Panc1 (cell line): Measurements from ENCODE around the gene APOL2. TPM values are rescaled to one million over a fixed set of nuclear protein-coding genes. Genes with fewer than 3 reads are reported as not detected.
"Not testable (repeated sequence)": the region's sequence is repeated elsewhere in the genome, so short reads cannot be mapped to it uniquely, and the experiment has no call there.

Source experiments
- ATAC-seq: fragments of 200-7000 bp; cut with Tn5 transposase; 2 replicates; pipeline ENCODE4 v1.9.1; 2020; ENCODE audit warnings: mild to moderate bottlenecking, moderate library complexity
- BruUV-seq: library from RNA; stranded (reverse); fragments of 400-500 nt; replicated peaks from 2 replicates; lab custom pipeline; 2021; lab: Mats Ljungman, UMichigan
- CTCF ChIA-PET: fragments of 300-600 bp; sonication (Branson Sonifier 250); formaldehyde crosslinking; loops from one replicate; lab custom pipeline; 2022; ENCODE audit warnings: antibody characterized with exemption; lab: Charles Lee
- POLR2A ChIA-PET: fragments of 300-600 bp; sonication (Branson Sonifier 250); formaldehyde crosslinking; loops from one replicate; lab custom pipeline; 2022; ENCODE audit warnings: antibody characterized with exemption; lab: Charles Lee
- DNase-seq: peaks from one replicate; pipeline ENCODE4 v3.0.0-alpha.2; 2010; ENCODE audit warnings: low read depth, low spot score
- H3K27ac ChIP-seq: 2 replicates; pipeline ENCODE4 v1.5.1; 2011; ENCODE audit warnings: mild to moderate bottlenecking, low read length, inconsistent platforms
- H3K27me3 ChIP-seq: fragments of 200-500 bp; sonication (Bioruptor generic); 2 replicates; pipeline ENCODE4 v1.6.0; 2014; ENCODE audit warnings: low read length, inconsistent platforms; ENCODE audit not compliant: control insufficient read depth, insufficient read depth
- H3K36me3 ChIP-seq: fragments of 200-500 bp; sonication (Bioruptor generic); 2 replicates; pipeline ENCODE4 v1.5.1; 2014; ENCODE audit warnings: inconsistent platforms, mild to moderate bottlenecking, low read length, moderate library complexity; ENCODE audit not compliant: control insufficient read depth, insufficient read depth
- H3K4me1 ChIP-seq: 2 replicates; pipeline ENCODE4 v1.5.1; 2011; ENCODE audit warnings: inconsistent platforms, mild to moderate bottlenecking, low read length, moderate library complexity; ENCODE audit not compliant: control insufficient read depth, insufficient read depth
- H3K4me3 ChIP-seq, 2 experiments: 2 replicates each; pipeline ENCODE4 v1.5.1; 2011 to 2012; ENCODE audit warnings: low read depth in 2 of 2, low read length in 2 of 2, mild to moderate bottlenecking in 2 of 2, inconsistent platforms in 1 of 2, moderate library complexity in 1 of 2
- H3K9me3 ChIP-seq: fragments of 200-500 bp; sonication (Bioruptor generic); 2 replicates; pipeline ENCODE4 v1.5.1; 2014; ENCODE audit warnings: low read depth, mild to moderate bottlenecking, inconsistent platforms, low read length, moderate library complexity; ENCODE audit not compliant: control insufficient read depth, insufficient read depth
- POLR2AphosphoS5 ChIP-seq: IDR thresholded peaks from 2 replicates; pipeline ENCODE4 v1.6.1; 2012; ENCODE audit warnings: mild to moderate bottlenecking, low read depth, low read length, moderate library complexity
- SIN3A ChIP-seq: IDR thresholded peaks from 2 replicates; pipeline ENCODE4 v1.6.1; 2012; ENCODE audit warnings: low read depth, mild to moderate bottlenecking, low read length, moderate library complexity, borderline replicate concordance; ENCODE audit not compliant: insufficient read depth
- TCF7L2 ChIP-seq: IDR thresholded peaks from 2 replicates; pipeline ENCODE4 v1.6.1; 2011; ENCODE audit warnings: mild to moderate bottlenecking, low read depth, low read length, inconsistent platforms
- in situ Hi-C: cut with HindIII; loops from 2 replicates; pipeline ENCODE4 v1.10.0; 2016; ENCODE audit warnings: low sequenced_read_pairs, low pct_unique_long_range_greater_than_20kb
- intact Hi-C: fragments of 100-400 bp; cut with micrococcal nuclease; formaldehyde crosslinking; loops from one replicate; pipeline ENCODE4 v1.10.0; 2022; ENCODE audit not compliant: unreplicated experiment
- total RNA-seq: library from RNA; stranded (reverse); gene quantifications from one replicate; pipeline ENCODE4 v1.2.1, GENCODE V29; 2021; ENCODE audit not compliant: unreplicated experiment
- TF ChIP-seq, protein P1 (sequence below): fragments of 450-650 bp; IDR thresholded peaks from 2 replicates; pipeline ENCODE4 v1.5.1; 2017; ENCODE audit warnings: mild to moderate bottlenecking
- TF ChIP-seq, protein P2 (sequence below), 2 experiments: IDR thresholded peaks; 2 replicates each; pipeline ENCODE4 v1.6.1; 2011 to 2012; ENCODE audit warnings: low read depth in 2 of 2, control low read depth in 1 of 2, low read length in 1 of 2, mild to moderate bottlenecking in 1 of 2, moderate library complexity in 1 of 2; ENCODE audit not compliant: insufficient read depth in 1 of 2

Gene APOL2
- total RNA-seq, 1 experiment from 2014 or later = 34.4 TPM

GRCh38 chr22:36211237-36211861 is 28.0 kb downstream of the APOL2 start:
- no peak overlapping the region for H3K4me3 ChIP-seq
- CTCF ChIA-PET = no interaction called here
- no peaks in the 10 kb centered on the region for H3K36me3 ChIP-seq
- in situ Hi-C loops = no loop called here
- DNase-seq (no peak), ATAC-seq (no peak)
- H3K27me3 ChIP-seq = no peaks in the 10 kb centered on the region
- TF ChIP-seq TCF7L2 = no peak
- TF ChIP-seq, protein P1, sequence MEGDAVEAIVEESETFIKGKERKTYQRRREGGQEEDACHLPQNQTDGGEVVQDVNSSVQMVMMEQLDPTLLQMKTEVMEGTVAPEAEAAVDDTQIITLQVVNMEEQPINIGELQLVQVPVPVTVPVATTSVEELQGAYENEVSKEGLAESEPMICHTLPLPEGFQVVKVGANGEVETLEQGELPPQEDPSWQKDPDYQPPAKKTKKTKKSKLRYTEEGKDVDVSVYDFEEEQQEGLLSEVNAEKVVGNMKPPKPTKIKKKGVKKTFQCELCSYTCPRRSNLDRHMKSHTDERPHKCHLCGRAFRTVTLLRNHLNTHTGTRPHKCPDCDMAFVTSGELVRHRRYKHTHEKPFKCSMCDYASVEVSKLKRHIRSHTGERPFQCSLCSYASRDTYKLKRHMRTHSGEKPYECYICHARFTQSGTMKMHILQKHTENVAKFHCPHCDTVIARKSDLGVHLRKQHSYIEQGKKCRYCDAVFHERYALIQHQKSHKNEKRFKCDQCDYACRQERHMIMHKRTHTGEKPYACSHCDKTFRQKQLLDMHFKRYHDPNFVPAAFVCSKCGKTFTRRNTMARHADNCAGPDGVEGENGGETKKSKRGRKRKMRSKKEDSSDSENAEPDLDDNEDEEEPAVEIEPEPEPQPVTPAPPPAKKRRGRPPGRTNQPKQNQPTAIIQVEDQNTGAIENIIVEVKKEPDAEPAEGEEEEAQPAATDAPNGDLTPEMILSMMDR = no peak
- TF ChIP-seq SIN3A = no peak
- TF ChIP-seq POLR2AphosphoS5 = no peak
- TF ChIP-seq, protein P2, sequence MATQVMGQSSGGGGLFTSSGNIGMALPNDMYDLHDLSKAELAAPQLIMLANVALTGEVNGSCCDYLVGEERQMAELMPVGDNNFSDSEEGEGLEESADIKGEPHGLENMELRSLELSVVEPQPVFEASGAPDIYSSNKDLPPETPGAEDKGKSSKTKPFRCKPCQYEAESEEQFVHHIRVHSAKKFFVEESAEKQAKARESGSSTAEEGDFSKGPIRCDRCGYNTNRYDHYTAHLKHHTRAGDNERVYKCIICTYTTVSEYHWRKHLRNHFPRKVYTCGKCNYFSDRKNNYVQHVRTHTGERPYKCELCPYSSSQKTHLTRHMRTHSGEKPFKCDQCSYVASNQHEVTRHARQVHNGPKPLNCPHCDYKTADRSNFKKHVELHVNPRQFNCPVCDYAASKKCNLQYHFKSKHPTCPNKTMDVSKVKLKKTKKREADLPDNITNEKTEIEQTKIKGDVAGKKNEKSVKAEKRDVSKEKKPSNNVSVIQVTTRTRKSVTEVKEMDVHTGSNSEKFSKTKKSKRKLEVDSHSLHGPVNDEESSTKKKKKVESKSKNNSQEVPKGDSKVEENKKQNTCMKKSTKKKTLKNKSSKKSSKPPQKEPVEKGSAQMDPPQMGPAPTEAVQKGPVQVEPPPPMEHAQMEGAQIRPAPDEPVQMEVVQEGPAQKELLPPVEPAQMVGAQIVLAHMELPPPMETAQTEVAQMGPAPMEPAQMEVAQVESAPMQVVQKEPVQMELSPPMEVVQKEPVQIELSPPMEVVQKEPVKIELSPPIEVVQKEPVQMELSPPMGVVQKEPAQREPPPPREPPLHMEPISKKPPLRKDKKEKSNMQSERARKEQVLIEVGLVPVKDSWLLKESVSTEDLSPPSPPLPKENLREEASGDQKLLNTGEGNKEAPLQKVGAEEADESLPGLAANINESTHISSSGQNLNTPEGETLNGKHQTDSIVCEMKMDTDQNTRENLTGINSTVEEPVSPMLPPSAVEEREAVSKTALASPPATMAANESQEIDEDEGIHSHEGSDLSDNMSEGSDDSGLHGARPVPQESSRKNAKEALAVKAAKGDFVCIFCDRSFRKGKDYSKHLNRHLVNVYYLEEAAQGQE (IDR thresholded peaks at IDR 0.05; ENCODE audit: insufficient read depth in 1 of 2, low read depth in 2 of 2, low read length in 1 of 2) = no peak
- intact Hi-C loops = no loop called here
- H3K4me1 ChIP-seq = no peaks in the 10 kb centered on the region
- BruUV-seq = no TSS peak
- no peaks in the 10 kb centered on the region for H3K9me3 ChIP-seq
- no peak overlapping the region for H3K27ac ChIP-seq
- POLR2A ChIA-PET = no interaction called here

DNA sequence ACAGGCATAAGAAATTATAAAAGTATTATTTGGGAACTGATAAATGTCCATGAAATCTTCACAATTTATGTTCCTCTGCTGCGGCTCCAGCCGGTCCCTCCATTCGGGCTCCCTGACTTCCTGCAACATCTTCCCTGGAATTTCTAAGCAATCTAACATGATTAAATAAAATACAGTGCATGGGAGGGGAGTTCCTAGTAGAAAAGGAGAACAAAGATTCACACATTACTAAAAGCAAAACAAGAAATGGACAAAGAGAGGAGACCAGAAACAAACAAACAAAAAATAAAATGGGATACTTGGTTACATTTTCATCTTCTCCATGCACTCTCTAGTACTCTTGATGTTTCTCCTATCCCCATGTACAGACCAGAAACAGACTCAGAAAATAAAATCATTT is 29.1 kb downstream of the APOL2 start:
- DNase-seq (no peak), ATAC-seq (no peak)
- CTCF ChIA-PET = no interaction called here
- BruUV-seq = no TSS peak
- Histone ChIP-seq H3K9me3 (no peaks in the 10 kb centered on the region), H3K4me3 (no peak overlapping the region), H3K36me3 (no peaks in the 10 kb centered on the region), H3K27me3 (no peaks in the 10 kb centered on the region), H3K4me1 (no peaks in the 10 kb centered on the region), H3K27ac (no peak overlapping the region)
- in situ Hi-C loops = no loop called here
- TF ChIP-seq, protein P2 (IDR thresholded peaks at IDR 0.05; ENCODE audit: insufficient read depth in 1 of 2, low read depth in 2 of 2, low read length in 1 of 2) = no peak
- TF ChIP-seq, protein P1 = no peak
- no peak for TF ChIP-seq SIN3A
- TF ChIP-seq POLR2AphosphoS5 = no peak
- no peak for TF ChIP-seq TCF7L2
- POLR2A ChIA-PET = no interaction called here
- intact Hi-C loops = no loop called here

GRCh38 chr22:36209488-36209908 is 29.8 kb downstream of the APOL2 start:
- H3K36me3 ChIP-seq, ATAC-seq, DNase-seq, in situ Hi-C loops, intact Hi-C loops, BruUV-seq, H3K27ac ChIP-seq, H3K4me1 ChIP-seq, H3K4me3 ChIP-seq, H3K27me3 ChIP-seq, H3K9me3 ChIP-seq, CTCF ChIA-PET: not testable (repeated sequence)
- POLR2A ChIA-PET = interaction anchor here (0.6 kb wide), 1 partner anchor 46 kb away, joined by 4 read pairs; no protein-coding TSS in a partner anchor
